Fibroblast of skin of left quadriceps (primary cell): ENCODE results near the gene TMEM238.

ENCODE experiments used
- DNase-seq, 2 experiments: peaks; one replicate each; pipeline ENCODE4 v3.0.0-alpha.2; 2013; ENCODE audit warnings: low read depth in 2 of 2

TMEM238 gene

DNA sequence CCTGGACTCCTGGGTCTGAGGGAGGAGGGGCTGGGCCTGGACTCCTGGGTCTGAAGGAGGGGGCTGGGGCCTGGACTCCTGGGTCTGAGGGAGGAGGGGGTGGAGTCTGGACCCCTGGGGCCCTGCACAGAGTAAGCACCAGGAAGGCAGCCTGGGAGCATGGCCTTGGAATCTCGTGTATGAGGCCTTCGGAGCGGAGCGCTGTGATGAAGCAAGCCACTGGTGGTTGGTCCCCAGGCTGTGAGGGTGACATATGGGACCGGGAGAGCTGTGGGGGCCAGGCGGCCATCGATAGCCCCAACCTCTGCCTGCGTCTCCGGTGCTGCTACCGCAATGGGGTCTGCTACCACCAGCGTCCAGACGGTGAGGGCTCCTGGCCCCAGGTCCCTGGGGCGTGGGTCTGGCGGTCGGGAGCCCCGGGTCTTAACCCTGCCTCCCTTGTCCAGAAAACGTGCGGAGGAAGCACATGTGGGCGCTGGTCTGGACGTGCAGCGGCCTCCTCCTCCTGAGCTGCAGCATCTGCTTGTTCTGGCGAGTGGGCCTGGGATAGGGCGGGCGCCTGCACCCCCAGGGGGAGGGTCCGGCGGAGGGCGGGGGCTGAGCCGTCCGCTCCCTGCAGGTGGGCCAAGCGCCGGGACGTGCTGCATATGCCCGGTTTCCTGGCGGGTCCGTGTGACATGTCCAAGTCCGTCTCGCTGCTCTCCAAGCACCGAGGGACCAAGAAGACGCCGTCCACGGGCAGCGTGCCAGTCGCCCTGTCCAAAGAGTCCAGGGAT is 6.5 kb downstream of the TMEM238 start:
- no peak for DNase-seq

GRCh38 chr19:55376241-55376933 is 7.7 kb downstream of the TMEM238 start, which contains the start of gene TMEM190:
Gene TMEM190, plus strand, starts transcription at chr19:55376826. Its CDS starts 28 bp downstream, at chr19:55376854.
- no peak for DNase-seq

- DNase-seq, result no peak
These were observed 9.9 kb downstream of the TMEM238 start for GRCh38 chr19:55373993-55374757.

- no peak for DNase-seq
These were observed 10.6 kb downstream of the TMEM238 start for GRCh38 chr19:55373306-55373992.

DNA sequence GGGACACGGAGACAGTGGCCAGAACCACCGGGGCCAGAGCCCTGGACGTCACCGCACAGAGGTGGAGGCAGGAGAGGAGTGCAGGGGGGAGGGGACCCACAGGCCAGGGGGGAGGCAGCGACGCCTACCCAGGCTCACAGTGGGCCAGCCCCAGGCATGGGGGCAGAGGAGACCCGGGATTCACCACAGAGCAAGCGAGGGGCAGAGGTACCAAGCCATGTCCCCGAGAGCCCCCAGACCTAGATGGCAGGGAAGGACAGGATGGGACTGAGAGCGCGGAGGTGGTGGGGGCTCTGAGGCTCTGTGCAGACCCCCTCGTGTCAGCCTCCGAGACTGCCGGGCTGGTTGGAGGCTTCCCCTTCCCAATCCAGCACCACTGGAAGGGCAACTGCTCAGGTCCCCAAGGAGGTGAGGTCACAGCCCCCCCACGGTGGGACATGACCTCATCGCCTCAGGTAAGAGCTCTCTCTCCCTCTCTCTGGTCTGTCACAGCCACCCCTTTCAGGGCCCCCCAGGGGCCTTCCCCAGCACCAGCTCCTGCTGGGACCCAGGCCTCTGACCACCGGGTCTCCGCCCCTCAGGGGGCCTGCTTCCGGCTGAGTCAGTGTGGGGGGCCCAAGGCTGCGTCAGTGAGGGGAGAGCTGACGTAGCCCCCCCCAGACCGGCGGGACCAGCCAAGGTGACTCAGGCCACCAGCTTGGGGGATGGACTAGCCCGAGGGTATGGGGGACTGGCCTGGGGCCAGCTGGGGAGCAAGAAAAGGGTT is 11.6 kb downstream of the TMEM238 start:
- no peak for DNase-seq

GRCh38 chr19:55370305-55370988 is 13.6 kb downstream of the TMEM238 start, which contains the start of gene IL11:
Gene IL11, minus strand, starts transcription at chr19:55370463. Its CDS starts 153 bp downstream, at chr19:55370310.
- DNase-seq, result no peak

DNA sequence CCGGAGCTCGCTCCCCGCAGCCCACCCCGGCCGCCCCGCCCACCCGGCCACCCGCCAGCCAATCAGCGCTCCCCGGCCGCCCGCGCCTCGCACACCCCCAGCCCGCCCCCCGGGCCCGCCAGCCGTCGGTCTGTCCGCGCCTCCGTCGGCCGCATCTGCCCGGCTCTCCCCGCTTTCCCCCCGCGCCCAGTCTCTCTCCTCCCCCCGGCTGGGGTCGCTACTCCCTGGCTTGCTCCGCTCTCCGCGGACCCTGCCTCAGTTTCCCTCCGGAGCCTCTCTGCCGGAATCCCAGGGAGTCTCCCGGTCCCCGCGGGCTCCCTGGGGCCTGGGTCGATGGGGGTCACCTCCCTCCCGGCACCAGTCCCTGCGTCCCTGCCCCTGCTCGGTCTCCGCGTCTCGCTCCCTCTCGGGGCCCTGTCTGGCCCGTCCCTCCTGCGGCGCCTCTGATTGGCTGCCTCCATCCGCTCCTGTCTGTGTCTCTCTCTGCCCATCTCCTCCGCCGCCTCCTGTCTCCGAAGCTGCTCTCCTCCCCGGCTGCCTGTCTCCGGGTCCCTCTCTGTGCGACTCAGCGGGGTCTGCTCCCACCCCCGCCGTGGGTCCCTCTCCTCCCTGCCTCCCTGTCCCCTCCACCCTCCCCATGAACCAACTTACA is 14.3 kb downstream of the TMEM238 start:
- DNase-seq, result peak; percentile 55 to 57

- DNase-seq, result no peak
These were observed 15.2 kb downstream of the TMEM238 start for GRCh38 chr19:55368701-55369563.

GRCh38 chr19:55368106-55368505 is 16.0 kb downstream of the TMEM238 start:
- DNase-seq, result no peak

DNA sequence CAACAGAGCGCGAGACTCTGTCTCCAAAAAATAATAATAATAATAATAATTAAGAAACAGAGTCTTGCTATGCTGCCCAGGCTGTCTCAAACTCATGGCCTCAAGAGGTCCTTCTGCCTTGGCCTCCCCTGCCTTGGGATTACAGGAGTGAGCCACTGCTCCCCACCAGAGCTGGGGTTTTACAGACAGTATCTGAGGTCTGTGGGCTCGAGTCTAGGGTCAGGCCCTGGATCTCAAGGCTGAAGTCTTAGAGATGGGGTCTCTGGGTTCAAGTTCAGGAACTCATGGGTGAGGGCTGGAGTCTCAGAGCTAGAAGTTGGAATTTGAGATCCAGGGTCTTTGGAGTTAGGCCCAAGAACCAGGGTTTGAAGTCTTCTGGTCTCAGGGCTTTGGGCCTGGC is 17.3 kb downstream of the TMEM238 start:
- DNase-seq, result no peak

DNA sequence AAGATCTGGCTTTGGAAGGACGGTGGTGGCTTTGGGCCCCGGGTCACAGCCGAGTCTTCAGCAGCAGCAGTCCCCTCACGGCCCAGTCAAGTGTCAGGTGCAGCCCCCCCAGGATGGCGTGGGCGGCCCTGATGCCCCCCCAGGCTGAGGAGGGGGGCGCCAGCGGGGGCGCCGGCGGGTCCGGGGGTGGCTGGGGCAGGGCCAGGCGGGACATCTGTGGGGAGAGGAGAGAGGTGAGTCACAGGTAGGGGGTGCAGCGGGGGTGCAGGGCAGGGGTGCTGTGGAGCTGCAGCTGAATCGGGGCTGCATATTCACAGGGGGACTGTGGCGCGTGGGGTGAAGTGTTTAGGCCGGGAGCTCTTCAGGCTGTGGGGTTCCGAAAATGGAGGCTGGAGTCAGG is 18.1 kb downstream of the TMEM238 start:
- no peak for DNase-seq

- DNase-seq, result no peak
These were observed 18.8 kb downstream of the TMEM238 start for GRCh38 chr19:55365245-55365644.

- no peak for DNase-seq
These were observed 20.9 kb downstream of the TMEM238 start, which contains the start of gene GARIN5B for GRCh38 chr19:55362990-55363716. Gene GARIN5B, minus strand, starts transcription at chr19:55363260. Its CDS starts 194 bp downstream, at chr19:55363066.

GRCh38 chr19:55362174-55362989 is 21.7 kb downstream of the TMEM238 start:
- no peak for DNase-seq

DNA sequence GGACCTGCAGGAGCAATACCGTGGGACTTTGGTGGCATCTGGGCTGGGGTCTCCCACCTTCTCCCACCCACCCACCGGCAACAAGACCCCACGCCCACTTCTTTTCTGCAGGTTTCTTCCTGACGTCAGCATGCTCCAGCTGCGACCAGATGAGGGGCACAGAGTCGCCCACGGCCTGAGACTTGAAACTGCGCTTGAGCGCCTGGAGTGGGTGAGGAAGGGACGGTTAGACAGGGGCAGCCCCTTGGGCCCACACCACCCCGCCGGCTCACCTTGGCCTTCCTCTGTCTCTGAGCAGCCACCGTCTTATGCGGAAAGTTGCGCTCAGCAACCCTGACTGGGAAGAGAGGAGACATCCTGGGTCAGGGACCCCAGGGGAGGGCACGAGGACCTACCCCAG is 23.2 kb downstream of the TMEM238 start:
- no peak for DNase-seq

DNA sequence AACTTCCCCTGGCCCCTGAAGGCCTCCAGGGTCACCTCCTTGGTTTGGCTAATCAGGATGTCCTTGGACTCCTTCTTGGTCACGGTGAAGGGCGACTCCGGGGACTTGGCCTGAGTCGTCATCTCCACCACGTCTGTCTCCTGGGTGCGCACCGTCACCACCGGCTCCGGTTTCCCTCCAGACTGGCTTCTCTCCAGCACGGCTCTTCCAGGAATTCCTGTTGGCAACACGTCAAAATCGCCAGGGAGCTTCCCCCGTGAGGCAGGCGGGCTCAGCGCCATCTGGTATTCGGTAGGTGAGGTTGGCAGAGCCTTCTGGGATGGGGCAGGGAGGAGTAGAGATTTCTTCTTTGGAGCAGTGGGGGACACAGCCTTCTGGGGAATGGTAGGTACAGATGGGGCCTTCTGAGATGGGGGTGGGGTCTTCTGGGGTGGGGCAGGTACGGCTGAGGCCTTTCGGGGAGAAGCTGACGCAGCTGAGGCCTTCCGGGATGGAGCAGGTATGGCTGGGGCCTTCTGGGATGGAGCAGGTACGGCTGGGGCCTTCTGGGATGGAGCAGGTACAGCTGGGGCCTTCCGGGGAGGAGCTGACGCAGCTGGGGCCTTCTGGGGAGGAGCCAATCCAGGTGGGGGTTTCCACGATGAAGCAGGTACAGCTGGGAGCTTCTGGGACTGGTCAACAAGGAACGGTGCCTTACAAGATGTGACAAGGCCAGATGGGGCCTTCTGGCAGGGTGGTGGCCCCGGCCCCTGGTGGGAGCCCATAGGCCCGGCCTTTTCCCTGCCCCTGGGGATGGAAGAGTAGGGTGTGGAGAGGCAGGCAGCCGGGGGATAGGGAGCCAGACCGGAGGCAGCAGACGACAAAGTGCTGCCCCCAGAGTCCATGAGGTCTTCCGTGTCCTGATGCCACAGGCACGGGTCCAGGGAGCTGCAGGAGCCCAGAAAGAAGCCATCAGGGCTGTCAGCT is 24.9 kb downstream of the TMEM238 start:
- no peak for DNase-seq
